Keratinocyte (primary cell): ENCODE measurements around the gene CNPPD1. TPM values are rescaled to one million over a fixed set of nuclear protein-coding genes. Genes with fewer than 3 reads are reported as not detected.

Experiments used
- DNase-seq: peaks from one replicate; pipeline ENCODE4 v3.0.0-alpha.2; 2011; ENCODE audit warnings: low read depth, missing footprints, low spot score
- FAIRE-seq: peaks from 2 replicates; lab custom pipeline; 2011; peaks lifted over from hg19 to GRCh38; lab: Jason Lieb, UNC
- H2AFZ ChIP-seq: 2 replicates; pipeline ENCODE4 v1.6.0; 2012; ENCODE audit warnings: low read length, control low read depth, inconsistent platforms; ENCODE audit not compliant: control insufficient read depth
- H3K27ac ChIP-seq: 2 replicates; pipeline ENCODE4 v1.5.1; 2011; ENCODE audit warnings: low read length; ENCODE audit not compliant: control insufficient read depth, insufficient read depth
- H3K27me3 ChIP-seq: 3 replicates; pipeline ENCODE4 v1.6.0; 2011; ENCODE audit warnings: low read length; ENCODE audit not compliant: control insufficient read depth, insufficient read depth; ENCODE audit errors: extremely low read depth
- H3K36me3 ChIP-seq, 2 experiments: 2 replicates in 1 of 2; 3 replicates in 1 of 2; pipeline ENCODE4 v1.5.1; 2011; ENCODE audit warnings: low read length in 2 of 2, mild to moderate bottlenecking in 1 of 2; ENCODE audit not compliant: control insufficient read depth in 2 of 2, insufficient read depth in 2 of 2; ENCODE audit errors: extremely low read depth in 1 of 2
- H3K4me1 ChIP-seq: 3 replicates; pipeline ENCODE4 v1.5.1; 2011; ENCODE audit warnings: low read length; ENCODE audit not compliant: control insufficient read depth, insufficient read depth; ENCODE audit errors: extremely low read depth
- H3K4me2 ChIP-seq: 3 replicates; pipeline ENCODE4 v1.6.0; 2011; ENCODE audit warnings: low read depth, low read length; ENCODE audit not compliant: control insufficient read depth, insufficient read depth; ENCODE audit errors: extremely low read depth
- H3K4me3 ChIP-seq, 3 experiments: fragments of 200-600 bp in 1 of 3; sonication (generic) in 1 of 3; 2 replicates in 2 of 3; 3 replicates in 1 of 3; pipeline ENCODE4 v1.5.1; 2011 to 2016; ENCODE audit warnings: low read length in 3 of 3, mild to moderate bottlenecking in 3 of 3, control low read depth in 2 of 3, inconsistent platforms in 1 of 3, low read depth in 1 of 3, mixed read lengths in 1 of 3, mixed run types in 1 of 3, moderate library complexity in 1 of 3; ENCODE audit not compliant: control insufficient read depth in 2 of 3, insufficient read depth in 2 of 3; ENCODE audit errors: extremely low read depth in 1 of 3
- H3K79me2 ChIP-seq: 2 replicates; pipeline ENCODE4 v1.6.0; 2012; ENCODE audit warnings: low read length; ENCODE audit not compliant: control insufficient read depth, insufficient read depth
- H3K9ac ChIP-seq: 3 replicates; pipeline ENCODE4 v1.6.0; 2011; ENCODE audit warnings: low read length; ENCODE audit not compliant: control insufficient read depth, insufficient read depth; ENCODE audit errors: extremely low read depth
- H3K9me1 ChIP-seq: 3 replicates; pipeline ENCODE4 v1.6.0; 2011; ENCODE audit warnings: low read length; ENCODE audit not compliant: control insufficient read depth, insufficient read depth; ENCODE audit errors: extremely low read depth
- H3K9me3 ChIP-seq: 2 replicates; pipeline ENCODE4 v1.5.1; 2012; ENCODE audit warnings: low read depth, low read length; ENCODE audit not compliant: control insufficient read depth
- H4K20me1 ChIP-seq: 3 replicates; pipeline ENCODE4 v1.6.0; 2011; ENCODE audit warnings: low read length; ENCODE audit not compliant: control insufficient read depth, insufficient read depth; ENCODE audit errors: extremely low read depth
- CTCF ChIP-seq, 3 experiments: IDR thresholded peaks in 1 of 3; conservative IDR thresholded peaks in 1 of 3; optimal IDR thresholded peaks in 1 of 3; 2 replicates in 2 of 3; 3 replicates in 1 of 3; pipeline versions ENCODE3 to v1.5.1; 2011; ENCODE audit warnings: low read length in 3 of 3, mild to moderate bottlenecking in 3 of 3, moderate library complexity in 2 of 3, control low read depth in 1 of 3, inconsistent platforms in 1 of 3; ENCODE audit not compliant: insufficient read depth in 2 of 3; ENCODE audit errors: extremely low read depth in 1 of 3
- EZH2 ChIP-seq: IDR thresholded peaks from one replicate; pipeline ENCODE4 v1.6.1; 2012; ENCODE audit warnings: inconsistent platforms, mild to moderate bottlenecking, low read length, moderate library complexity
- dilution Hi-C: fragments of 300-500 bp; cut with MboI; formaldehyde crosslinking; loops from one replicate; pipeline ENCODE4 v1.7.0; 2020; ENCODE audit warnings: low sequenced_read_pairs; ENCODE audit not compliant: extremely low pct_ligation_motif_present
- polyA plus RNA-seq, 5 experiments: library from polyadenylated mRNA; depleted of rRNA in 3 of 5; stranded (reverse) in 3 of 5; stranded (forward) in 1 of 5; unstranded in 1 of 5; fragments of >200 nt; gene quantifications; 1 replicate in 1 of 5; 2 replicates in 3 of 5; 3 replicates in 1 of 5; pipeline versions ENCODE4 v1.2.1 to v1.2.3, GENCODE V29; 2011 to 2012; ENCODE audit warnings: missing spikeins in 2 of 5, low read depth in 1 of 5, low replicate concordance in 1 of 5

The CNPPD1 gene
- polyA plus RNA-seq, 1 donor (not counting 4 experiments of a cell fraction or from before 2014, with no cell fraction given) = 26.1 TPM

- H3K27ac ChIP-seq = no peak overlapping the region
- no peak for FAIRE-seq
- peaks cover 2% of the 10 kb centered on the region for H3K9me1 ChIP-seq
These were observed 49.6 kb downstream of the CNPPD1 start for GRCh38 chr2:219127037-219127635.

GRCh38 chr2:219126555-219126954 is 50.2 kb downstream of the CNPPD1 start:
- Histone ChIP-seq H3K27ac (no peak overlapping the region), H3K79me2 (no peaks in the 10 kb centered on the region), H4K20me1 (no peaks in the 10 kb centered on the region), H2AFZ (no peak overlapping the region), H3K9ac (no peak overlapping the region), H3K9me1 (peaks cover 2% of the 10 kb centered on the region), H3K27me3 (no peaks in the 10 kb centered on the region), H3K4me2 (no peak overlapping the region), H3K4me3 (no peak overlapping the region), H3K36me3 (peaks cover 0 to 1% of the 10 kb centered on the region in 2 experiments), H3K4me1 (peaks cover 3% of the 10 kb centered on the region), H3K9me3 (no peaks in the 10 kb centered on the region)
- TF ChIP-seq CTCF (optimal IDR thresholded peaks at IDR 0.05 in 1 of 3, IDR thresholded peaks at IDR 0.05 in 1 of 3, conservative IDR thresholded peaks at IDR 0.05 in 1 of 3; ENCODE audit: extremely low read depth in 1 of 3, insufficient read depth in 2 of 3, low read length in 3 of 3) (no peak), EZH2 (no peak)
- no peak for DNase-seq
- dilution Hi-C loops = no loop called here
- no peak for FAIRE-seq

More at GRCh38 chr2:219127037-219127635, 49.6 kb downstream of the CNPPD1 start:
- H2AFZ ChIP-seq = no peak overlapping the region
- DNase-seq = no peak
- no peaks in the 10 kb centered on the region for H4K20me1 ChIP-seq
- no peak for TF ChIP-seq CTCF (optimal IDR thresholded peaks at IDR 0.05 in 1 of 3, IDR thresholded peaks at IDR 0.05 in 1 of 3, conservative IDR thresholded peaks at IDR 0.05 in 1 of 3; ENCODE audit: extremely low read depth in 1 of 3, insufficient read depth in 2 of 3, low read length in 3 of 3)
- no peak for TF ChIP-seq EZH2
- dilution Hi-C loops = no loop called here
- H3K4me1 ChIP-seq = peaks cover 3% of the 10 kb centered on the region
- no peaks in the 10 kb centered on the region for H3K79me2 ChIP-seq
- no peaks in the 10 kb centered on the region for H3K9me3 ChIP-seq
- H3K4me2 ChIP-seq = no peak overlapping the region
- H3K36me3 ChIP-seq = peaks cover 0 to 1% of the 10 kb centered on the region in 2 experiments
- H3K9ac ChIP-seq = no peak overlapping the region
- no peak overlapping the region for H3K4me3 ChIP-seq
- no peaks in the 10 kb centered on the region for H3K27me3 ChIP-seq
